ENCODE results near the gene SPATA24.

GRCh38 chr5:139383993-139384590 lies 19.8 kb downstream of the SPATA24 start:
- TF ChIP-seq GATA3 (IDR thresholded peaks at IDR 0.05; ENCODE audit: low read depth, low read length) (no peak), GATA2 (IDR thresholded peaks at IDR 0.05; ENCODE audit: low read depth, low read length) (no peak)

Data from SH-SY5Y (cell line).